G401 (cell line): ENCODE measurements around the gene JCHAIN. TPM values are rescaled to one million over a fixed set of nuclear protein-coding genes. Genes with fewer than 3 reads are reported as not detected.
A peak's percentile ranks its signal among the peaks of the same experiment; 100 is the strongest.
"Not testable (repeated sequence)": the region's sequence is repeated elsewhere in the genome, so short reads cannot be mapped to it uniquely, and the experiment has no call there.

ENCODE experiments used
- DNase-seq: peaks from one replicate; pipeline ENCODE4 v3.0.0-alpha.2; 2015; ENCODE audit warnings: low spot score
- in situ Hi-C: cut with HindIII; loops from 2 replicates; pipeline ENCODE4 v1.10.0; 2016; ENCODE audit warnings: low sequenced_read_pairs, mixed read lengths
- total RNA-seq: library from RNA; depleted of rRNA; stranded (reverse); fragments of >200 nt; shearing (Covaris generic); gene quantifications from 2 replicates; pipeline ENCODE4 v1.2.3, GENCODE V29; 2014

The JCHAIN gene
- total RNA-seq, 1 experiment from 2014 or later = not detected

DNA sequence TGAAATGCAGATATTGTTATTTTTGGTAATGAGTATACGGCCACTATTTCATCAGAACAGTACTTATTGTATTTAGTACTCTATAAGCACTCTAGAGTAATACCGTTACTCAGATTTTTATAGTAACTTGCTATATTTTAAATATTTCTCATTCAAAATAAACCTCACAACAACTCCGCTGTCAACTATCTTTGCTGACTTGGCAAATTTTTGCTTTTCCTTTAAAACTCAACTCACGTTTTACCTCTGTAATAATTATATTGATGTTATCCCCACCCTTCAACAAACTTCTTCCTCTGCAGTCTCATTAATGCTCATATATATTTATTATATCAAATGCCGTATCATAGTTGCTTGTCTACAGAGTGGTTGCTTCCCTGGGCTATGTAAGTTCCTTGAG lies 9.0 kb downstream of the JCHAIN start:
- in situ Hi-C loops = no loop called here
- DNase-seq = no peak

DNA sequence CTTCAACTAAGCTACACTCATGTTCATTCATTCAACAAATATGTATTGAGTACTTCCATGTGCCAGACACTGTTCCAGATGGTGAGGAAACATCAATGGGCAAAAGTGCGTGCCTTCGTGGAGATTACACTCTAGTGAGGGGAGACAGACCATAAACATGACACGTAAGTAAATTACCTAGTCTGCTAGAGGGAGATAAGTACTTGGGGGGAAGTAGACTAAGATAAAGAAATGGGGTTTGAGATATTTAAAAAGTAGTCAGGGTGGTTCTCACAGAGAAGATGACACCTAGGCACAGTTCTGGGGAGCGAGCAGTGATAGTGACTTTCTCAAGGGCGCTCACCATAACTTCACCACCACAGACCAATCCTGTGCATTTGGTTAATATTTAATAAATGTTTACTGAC lies 11.7 kb downstream of the JCHAIN start:
- in situ Hi-C loops = no loop called here
- DNase-seq = no peak

DNA sequence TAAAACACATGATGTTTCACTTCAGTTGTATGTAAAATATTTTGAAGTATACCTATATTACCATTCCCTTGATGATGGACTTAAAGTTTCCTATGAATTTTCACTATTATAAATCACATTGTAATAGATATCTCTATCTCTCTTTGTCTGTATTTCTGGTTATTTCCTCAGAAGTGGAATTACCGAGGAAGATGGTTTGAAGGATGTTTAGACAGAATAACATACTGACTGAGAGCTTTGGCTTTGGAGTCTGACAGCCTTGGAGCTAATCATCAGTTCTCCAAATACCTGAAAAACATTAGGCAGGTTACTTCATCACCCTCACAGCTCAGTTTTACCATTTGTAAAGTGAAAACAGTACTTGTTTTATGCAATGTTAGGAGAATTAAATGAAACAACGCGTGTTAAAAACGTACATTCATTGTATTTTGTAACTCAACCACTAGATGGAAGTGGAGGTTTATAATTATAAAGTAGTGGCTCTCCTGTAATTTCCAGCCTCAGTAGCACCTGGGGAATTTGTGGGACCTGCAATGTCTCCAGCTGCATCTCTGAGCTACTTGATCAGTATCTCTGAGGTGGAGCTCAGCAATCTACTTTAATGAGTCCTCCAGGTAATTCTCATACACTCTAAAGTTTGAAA lies 14.3 kb downstream of the JCHAIN start:
- DNase-seq = peak; percentile 36

DNA sequence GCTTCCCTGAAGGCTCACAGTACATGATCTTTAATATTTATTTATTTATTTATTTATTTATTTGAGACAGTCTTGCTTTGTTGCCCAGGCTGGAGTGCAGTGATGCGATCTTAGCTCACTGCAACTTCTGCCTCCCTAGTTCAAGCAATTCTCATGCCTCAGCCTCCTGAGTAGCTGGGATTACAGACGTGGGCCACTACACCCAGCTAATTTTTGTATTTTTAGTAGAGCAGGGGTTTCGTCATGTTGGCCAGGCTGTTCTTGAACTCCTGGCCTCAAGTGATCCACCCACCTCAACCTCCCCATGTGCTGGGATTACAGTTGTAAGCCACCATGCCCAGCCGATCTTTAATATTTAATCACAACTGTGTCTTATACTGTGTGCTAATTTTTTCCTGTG lies 15.6 kb downstream of the JCHAIN start:
- in situ Hi-C loops, DNase-seq: not testable (repeated sequence)

More for the DNA sequence above, 14.3 kb downstream of the JCHAIN start:
- in situ Hi-C loops = no loop called here

DNA sequence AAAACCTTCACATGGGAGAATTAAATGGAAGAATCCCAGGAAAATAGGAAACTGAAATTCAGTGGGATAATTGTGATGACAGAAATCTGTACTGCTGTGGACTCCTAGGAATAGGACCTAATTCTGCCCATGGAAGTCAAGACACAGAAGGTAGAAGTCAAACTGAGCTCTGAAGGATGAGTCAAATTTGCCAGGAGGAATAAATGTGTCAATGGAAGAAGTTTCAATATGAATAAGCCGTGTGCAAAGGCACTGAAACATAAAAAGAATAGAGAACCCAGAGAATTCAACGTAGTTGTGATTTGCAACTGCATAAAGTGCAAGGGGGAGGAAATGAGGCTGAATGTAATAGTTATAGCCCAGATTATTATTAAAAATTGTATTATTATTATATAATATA lies 26.1 kb downstream of the JCHAIN start:
- in situ Hi-C loops = no loop called here

DNA sequence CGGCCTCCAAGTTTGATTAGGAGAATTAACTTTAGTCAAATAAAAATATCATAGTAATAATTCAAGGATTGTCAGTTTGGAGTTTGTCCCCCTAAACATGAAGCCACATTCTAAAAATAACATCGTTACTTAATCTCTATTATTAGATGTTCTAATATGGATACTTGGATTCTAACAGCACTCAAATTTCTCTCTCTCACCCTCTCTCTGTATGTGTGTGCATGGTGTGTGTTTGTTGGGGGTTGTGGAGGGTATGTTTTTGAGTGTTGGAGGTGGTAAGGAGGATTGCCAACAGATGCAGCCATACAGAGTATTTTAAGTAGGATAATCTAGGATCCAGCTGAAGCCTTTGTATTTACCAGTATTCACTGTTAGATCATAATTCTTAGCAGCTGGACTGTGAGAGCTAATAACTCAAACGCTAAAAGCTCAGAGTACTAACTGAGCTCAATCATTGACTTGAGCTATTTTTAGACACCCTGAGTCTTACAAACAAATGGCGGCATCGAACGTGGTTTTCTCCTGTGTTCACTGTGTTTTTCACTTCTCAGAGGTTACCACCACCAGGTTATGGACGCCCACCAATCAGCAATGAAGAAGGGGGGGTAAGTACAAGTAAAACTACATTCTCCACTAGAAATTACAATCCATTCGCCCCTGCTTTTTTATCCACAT lies 28.9 kb downstream of the JCHAIN start:
- DNase-seq = no peak

More for the DNA sequence above, 26.1 kb downstream of the JCHAIN start:
- DNase-seq = no peak

DNA sequence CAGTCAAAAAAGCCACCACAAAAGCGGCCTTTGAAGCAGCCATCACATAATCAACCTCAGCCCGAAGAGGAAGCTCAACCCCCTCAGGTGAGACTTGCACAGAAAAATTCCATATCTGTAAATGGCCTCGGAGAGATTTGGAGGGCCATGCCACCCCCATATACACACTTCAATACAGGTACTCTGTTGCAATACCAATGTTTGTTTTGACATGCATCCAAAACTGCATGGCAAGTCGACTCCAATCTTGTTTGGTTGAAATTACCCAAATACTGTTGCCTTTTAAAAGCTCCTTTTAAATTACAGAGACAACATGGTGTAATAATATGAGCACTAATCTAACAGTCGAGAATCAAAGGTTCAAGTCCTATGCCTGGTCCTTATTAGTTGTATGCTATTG lies 31.8 kb downstream of the JCHAIN start:
- in situ Hi-C loops = no loop called here
- no peak for DNase-seq

More for the DNA sequence above, 28.9 kb downstream of the JCHAIN start:
- in situ Hi-C loops = no loop called here

DNA sequence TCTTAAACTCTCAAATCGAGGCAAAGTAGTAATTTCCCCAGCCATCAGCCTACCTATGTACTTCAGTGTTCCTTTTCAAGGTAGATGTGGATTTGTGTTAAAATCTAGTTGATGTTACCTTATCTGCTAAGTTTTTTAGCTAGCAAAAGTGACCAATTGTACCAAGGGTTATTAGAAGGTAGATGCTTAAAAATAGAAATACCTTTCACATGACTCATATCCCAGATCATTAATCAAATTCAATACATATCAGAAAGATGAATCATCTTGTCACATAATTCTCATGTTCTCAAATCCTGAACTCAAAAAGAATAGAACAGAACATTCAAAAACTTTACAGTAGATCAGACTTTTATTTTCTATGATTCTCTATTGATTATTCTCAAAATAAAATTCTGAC lies 34.3 kb downstream of the JCHAIN start:
- in situ Hi-C loops = no loop called here
- no peak for DNase-seq

DNA sequence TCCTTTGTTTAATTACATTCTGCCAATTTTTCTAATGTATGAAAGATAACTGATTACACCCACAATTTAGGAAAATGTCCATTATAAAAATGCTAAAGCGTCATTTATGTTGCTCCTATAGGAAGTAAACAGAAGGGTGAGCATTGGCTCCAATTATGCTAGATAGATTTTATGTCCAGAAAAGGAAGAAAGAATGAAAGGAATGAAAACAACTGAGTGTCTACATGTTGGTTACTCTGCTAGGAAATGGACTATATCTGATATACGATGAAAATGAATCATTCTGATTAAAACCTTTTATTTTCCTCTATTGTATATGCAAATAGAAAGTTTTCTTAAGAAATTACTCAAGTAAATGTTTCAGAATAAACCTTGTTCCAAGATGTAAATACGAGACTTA lies 36.1 kb downstream of the JCHAIN start:
- DNase-seq = no peak
- in situ Hi-C loops = no loop called here

DNA sequence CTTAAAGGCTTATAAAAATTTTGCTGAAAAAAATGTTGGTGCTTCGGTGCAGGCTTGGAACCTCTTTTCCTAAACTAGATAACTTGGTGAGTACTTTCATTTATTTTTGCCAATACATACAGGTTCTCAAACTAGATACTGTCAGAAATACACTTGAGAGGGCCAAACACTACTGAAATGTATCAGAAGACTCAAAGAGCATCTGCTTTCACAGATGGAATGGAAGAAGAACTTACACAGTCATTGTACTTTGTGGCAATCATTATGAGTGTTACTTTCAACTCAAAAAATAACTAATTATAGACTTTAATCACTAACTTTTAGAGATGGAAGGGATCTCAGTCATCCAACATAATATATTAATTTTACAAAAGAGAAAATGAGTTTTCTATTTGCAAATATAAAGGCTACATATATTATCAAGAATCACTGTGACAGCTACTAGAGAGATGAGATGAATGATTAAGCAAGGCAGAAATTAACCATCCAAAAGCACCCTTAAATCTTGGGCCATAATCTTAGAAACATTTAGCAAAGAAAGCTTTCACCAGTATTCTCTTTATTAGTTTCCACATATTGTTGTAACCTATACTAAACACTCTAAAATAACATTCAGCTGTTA lies 36.7 kb downstream of the JCHAIN start:
- no peak for DNase-seq
- in situ Hi-C loops = no loop called here

DNA sequence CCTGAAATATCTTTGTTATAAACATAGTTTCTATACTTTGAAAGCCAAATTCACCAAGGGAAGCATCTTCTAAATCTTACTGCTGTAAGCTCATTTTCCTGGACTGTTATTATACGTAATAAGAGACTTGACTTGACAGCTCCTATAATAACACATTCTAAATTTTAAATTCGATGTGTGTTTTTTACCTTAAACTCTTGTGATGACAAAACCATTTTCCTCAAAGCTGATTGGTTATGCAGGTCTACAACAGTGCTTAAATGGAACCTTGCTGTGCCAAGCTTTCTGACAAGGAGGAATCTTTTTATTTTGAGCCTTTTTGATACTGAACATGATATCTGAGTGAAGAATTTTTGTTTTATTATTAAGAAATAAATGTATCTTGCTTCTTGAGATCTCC lies 37.9 kb downstream of the JCHAIN start, which contains the start of gene ENAM:
Gene ENAM (plus strand): TSS at position 301 of the 400 bp plus-strand sequence. CDS start 757 bp downstream, outside the sequence.
- no peak for DNase-seq
- in situ Hi-C loops = no loop called here

DNA sequence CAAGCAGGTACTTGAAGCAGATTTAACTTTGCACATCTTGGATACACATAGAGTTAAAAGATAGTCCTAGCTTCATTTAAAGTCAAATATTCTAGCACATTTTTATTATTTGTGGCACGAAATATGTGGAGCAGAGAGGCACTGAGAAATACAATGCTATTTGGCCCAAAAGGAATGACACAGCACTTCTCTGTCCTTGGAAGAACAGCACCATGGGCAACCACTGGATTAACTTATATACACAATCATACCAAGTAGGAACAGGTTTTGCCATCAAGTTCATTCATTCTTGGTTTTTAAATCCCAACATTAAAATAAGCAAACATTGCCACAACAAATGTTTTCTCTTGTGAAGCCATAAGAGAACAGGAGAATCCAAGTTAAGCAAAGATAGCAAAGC lies 38.7 kb downstream of the JCHAIN start:
- DNase-seq = no peak
- in situ Hi-C loops = no loop called here

DNA sequence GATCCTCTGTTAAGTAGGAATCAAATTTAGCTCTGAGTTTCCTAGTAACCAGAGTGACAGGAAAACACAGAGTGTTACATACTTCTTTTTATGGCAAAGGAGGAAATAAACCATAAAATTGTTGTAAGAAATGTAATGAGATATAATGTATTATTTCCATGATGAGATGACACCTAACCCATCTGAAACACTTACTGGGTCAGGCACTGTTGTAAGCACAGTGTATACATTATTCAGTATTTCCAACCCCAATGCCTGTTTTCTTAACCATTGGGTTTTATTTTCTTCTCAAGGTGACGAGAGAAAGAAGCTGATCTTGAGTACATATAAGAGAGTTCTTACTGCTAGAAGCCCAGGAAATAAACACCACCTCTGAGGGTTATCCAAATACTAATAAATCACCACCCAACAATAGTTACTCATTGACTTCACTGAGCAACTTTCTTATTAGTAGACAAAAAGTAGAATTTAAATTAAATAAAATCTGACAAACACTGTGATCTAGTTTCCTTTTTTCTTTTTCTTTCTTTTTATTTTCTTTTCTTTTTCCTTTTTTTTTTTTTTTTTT lies 42.0 kb downstream of the JCHAIN start:
- DNase-seq = no peak
- in situ Hi-C loops = no loop called here

DNA sequence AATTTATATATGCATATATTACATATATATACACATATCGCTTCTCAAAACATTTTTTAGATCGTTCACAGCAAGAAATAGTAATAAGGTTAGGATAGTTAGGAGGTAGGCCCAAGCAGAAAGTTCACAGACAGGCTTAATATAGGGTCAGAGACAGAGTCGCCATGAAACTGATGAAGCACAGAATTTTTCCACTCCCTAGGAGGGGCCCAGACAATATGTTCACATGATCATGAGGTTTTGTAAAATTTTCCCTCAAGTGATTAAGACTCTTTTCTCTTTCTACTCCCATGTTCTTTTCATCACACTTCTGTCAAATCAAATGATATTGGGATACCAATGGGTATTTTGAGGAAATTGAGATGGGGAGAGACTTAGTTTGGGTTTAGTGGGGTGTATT lies 43.0 kb downstream of the JCHAIN start:
- in situ Hi-C loops = no loop called here
- no peak for DNase-seq

DNA sequence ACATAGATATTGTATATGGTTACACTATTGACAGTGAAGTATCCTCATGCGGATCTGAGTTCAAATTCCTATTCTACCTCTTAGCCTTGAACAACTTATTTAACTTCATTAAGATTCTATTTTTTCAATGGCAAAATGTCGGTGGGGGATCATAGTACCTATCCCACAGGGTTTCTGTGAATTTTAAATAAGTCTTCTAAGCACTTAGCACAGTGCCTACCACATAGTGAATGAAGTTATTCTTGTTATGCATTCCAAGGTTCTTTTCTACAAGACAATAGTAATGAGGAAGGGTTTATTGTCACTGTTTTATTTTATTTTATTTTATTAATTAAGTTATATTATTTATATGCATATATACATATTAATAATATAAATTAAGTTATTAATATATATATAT lies 46.5 kb downstream of the JCHAIN start:
- in situ Hi-C loops = no loop called here
- DNase-seq = no peak

DNA sequence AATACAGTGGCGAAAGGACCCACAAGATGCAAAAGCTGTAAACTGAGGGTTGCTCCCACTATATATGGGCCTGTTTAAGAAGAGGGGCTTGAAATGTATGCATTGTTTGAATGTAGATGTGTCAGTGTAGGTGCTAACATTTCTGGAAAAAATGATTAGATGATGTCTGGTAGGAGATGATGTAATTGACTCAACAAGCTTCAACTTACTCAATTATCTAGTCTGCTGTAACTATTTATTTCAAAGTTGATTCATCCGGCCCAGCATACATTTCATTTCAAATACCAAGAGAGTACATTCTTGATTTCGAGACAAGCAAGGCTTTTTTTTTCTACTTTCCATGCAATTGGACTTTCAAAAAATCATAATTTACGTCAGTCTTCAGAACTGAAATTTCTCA lies 47.0 kb downstream of the JCHAIN start:
- in situ Hi-C loops = no loop called here
- no peak for DNase-seq

DNA sequence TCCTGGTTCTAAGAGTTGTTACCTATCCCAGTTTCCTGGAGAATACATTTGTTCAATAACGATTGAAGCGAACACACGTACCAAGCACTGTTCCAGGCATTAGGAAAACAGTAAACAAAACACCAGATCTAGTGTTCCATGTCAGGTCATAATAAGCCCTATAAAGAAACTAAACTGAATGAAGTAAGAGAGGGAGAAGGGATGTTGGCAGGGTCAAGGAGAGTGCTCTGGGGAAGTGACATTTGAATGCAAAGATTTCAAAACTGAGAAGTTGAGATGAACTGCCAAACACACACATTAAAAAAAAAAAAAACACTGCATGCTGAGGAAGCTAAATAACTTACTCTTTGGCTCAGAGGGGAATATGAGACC lies 52.1 kb downstream of the JCHAIN start:
- in situ Hi-C loops = no loop called here
- no peak for DNase-seq

DNA sequence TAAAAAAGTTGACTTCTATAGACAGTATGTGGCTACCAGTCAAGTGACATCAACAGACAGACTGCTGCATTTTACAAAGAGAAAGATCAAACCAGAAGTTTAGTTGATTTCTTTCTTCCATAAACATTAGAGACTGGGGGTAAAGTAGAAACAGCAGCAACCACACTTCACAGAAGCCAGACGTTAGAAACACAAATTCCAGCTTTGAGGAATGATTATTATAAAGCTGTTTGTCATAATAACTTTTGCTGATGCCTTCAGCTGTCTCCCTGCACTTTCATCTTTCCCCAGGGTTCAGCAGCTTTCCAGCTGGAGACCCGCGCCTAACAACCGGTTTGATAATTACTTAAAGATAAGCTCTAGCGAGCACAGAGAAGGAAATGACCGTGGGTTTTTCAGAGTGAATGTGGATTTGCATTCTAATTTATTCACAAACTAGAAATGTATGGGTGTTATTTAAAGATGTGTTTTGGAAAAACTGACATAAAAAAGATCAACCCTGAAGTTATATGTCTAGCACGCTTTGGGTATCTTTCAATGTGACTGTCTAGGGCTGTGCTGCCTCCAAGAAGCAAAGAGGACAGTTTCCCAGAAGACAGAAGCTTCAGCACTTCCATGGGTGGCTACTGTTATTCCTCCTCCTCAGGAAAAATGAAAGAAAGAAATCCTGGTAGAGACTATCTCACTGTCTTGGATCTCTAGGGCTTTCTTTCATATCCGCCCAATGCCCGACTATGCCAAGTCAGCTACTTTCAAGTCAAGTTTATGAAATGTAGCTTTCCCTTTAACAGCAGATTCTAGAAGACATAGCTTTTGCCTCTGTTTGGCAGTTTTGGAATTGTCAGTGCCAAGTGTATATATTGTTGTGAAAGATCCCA lies 52.8 kb downstream of the JCHAIN start:
- in situ Hi-C loops = no loop called here
- DNase-seq = no peak

DNA sequence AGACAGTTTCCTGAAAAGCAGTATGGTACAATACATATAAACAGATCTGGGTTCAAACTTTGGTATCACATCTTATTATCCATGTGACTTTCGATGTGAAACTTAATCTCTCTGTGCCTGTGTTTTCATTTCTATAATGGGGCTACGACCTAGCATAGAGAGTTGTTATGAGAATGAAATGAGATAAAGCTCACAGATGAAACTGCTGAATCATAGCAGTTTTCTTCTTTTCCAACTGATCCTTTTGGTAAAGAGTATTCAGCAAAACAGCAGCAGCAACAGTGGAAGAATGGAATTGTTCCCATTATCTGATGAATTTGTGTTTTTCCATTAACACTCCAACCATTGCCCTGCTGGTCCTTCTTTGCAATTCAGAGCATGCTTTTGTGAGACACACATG lies 58.0 kb downstream of the JCHAIN start:
- in situ Hi-C loops = no loop called here

More for the DNA sequence above, 58.0 kb downstream of the JCHAIN start:
- DNase-seq = no peak
